HG03135 (cell line): ENCODE results near the gene NF1.
"Not testable (repeated sequence)": the region's sequence is repeated elsewhere in the genome, so short reads cannot be mapped to it uniquely, and the experiment has no call there.

ENCODE experiments used
- ATAC-seq: cut with Tn5 transposase; IDR thresholded peaks from one replicate; pipeline ENCODE4 v1.9.1; 2021; ENCODE audit warnings: mild to moderate bottlenecking, moderate library complexity; ENCODE audit not compliant: unreplicated experiment

Gene NF1, protein sequence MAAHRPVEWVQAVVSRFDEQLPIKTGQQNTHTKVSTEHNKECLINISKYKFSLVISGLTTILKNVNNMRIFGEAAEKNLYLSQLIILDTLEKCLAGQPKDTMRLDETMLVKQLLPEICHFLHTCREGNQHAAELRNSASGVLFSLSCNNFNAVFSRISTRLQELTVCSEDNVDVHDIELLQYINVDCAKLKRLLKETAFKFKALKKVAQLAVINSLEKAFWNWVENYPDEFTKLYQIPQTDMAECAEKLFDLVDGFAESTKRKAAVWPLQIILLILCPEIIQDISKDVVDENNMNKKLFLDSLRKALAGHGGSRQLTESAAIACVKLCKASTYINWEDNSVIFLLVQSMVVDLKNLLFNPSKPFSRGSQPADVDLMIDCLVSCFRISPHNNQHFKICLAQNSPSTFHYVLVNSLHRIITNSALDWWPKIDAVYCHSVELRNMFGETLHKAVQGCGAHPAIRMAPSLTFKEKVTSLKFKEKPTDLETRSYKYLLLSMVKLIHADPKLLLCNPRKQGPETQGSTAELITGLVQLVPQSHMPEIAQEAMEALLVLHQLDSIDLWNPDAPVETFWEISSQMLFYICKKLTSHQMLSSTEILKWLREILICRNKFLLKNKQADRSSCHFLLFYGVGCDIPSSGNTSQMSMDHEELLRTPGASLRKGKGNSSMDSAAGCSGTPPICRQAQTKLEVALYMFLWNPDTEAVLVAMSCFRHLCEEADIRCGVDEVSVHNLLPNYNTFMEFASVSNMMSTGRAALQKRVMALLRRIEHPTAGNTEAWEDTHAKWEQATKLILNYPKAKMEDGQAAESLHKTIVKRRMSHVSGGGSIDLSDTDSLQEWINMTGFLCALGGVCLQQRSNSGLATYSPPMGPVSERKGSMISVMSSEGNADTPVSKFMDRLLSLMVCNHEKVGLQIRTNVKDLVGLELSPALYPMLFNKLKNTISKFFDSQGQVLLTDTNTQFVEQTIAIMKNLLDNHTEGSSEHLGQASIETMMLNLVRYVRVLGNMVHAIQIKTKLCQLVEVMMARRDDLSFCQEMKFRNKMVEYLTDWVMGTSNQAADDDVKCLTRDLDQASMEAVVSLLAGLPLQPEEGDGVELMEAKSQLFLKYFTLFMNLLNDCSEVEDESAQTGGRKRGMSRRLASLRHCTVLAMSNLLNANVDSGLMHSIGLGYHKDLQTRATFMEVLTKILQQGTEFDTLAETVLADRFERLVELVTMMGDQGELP (N-terminal part only)

DNA sequence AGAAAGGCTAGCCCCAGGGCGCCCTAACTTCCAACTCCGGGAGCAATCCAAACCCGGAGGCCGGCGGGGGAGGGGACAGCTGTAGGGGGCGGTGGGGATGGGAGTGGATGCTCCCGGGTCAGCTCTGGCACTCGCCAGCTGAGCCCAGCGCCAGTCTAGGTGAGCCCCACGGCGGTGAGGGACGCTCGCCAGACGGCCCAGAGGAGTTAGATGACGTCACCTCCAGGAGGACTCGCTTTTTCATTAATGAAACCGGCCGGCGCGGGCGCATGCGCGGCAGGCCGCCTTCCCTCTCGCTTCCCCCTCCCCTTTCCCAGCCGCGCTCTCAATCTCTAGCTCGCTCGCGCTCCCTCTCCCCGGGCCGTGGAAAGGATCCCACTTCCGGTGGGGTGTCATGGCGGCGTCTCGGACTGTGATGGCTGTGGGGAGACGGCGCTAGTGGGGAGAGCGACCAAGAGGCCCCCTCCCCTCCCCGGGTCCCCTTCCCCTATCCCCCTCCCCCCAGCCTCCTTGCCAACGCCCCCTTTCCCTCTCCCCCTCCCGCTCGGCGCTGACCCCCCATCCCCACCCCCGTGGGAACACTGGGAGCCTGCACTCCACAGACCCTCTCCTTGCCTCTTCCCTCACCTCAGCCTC, at the start of gene NF1:
NF1 (plus strand) TSS at position 378 of the 636 bp plus-strand sequence. CDS start 333 bp downstream, outside the sequence.
- peak; percentile 74 for ATAC-seq

- ATAC-seq: not testable (repeated sequence)
Measured at GRCh38 chr17:31046856-31047425, 47.8 kb upstream of the NF1 start.

DNA sequence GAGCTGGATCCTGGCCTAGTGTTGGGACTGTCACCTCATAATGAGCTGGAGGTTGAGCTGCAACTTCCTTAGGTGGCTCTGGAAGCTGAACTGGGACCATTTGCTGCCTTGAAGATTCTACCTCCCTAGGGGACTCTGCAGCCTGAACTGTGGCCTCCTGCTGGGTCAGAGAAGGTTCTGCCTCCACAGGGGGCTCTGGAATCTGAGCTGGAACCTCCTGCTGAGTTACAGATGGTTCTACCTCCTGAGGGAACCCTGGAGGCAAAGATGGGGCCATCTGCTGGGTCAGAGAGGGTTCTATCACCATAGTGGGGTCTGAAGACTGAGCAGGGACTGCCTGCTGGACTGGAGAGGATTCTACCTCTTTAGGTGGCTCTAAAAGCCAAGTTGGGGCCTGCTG, 46.6 kb upstream of the NF1 start:
- no peak for ATAC-seq

GRCh38 chr17:31048780-31049179, 46.0 kb upstream of the NF1 start:
- ATAC-seq: no peak

GRCh38 chr17:31050948-31051347, 43.8 kb upstream of the NF1 start:
- no peak for ATAC-seq

GRCh38 chr17:31051506-31051905, 43.3 kb upstream of the NF1 start:
- no peak for ATAC-seq

GRCh38 chr17:31052187-31052889, 42.4 kb upstream of the NF1 start:
- ATAC-seq: no peak

DNA sequence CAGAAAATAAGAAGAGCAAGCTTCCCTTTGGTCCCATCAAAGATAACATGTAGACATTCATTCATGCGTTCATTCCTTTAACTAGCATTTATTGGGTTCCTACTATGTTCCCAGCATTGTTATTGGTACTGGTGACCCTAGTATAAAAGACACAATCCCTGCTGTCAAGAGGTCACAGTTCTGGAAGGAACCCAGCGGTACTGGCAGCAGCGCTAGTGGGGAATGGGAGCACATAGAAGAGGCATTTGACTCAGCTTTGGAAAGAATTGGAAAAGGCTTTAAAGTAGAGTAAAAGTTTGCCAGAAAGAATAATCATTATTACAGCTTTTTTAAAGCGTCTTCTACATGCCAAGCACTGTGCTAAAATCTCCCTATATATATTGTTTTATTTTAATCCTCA, 41.7 kb upstream of the NF1 start:
- no peak for ATAC-seq

- no peak for ATAC-seq
Measured at GRCh38 chr17:31054761-31055160, 40.0 kb upstream of the NF1 start.

DNA sequence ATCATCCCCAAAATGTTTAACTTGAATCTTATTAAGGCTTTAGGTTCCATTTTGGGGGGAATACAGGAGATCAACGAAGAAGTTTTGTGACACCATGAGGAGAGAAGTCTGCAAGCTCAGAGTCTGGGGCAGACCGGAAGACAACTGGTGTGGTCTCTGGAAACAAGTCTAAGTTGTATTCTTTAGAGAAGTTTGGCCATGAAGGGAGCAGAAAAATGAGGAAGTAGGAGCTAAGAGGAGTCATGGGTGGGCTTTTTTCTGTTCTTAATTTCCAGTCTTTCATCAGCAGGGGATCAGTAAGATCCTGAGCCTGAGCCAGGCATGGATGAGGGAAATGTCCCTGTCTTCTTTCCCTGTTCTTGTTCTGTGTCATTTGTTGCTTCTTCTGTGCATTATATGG, 35.8 kb upstream of the NF1 start:
- ATAC-seq: no peak

DNA sequence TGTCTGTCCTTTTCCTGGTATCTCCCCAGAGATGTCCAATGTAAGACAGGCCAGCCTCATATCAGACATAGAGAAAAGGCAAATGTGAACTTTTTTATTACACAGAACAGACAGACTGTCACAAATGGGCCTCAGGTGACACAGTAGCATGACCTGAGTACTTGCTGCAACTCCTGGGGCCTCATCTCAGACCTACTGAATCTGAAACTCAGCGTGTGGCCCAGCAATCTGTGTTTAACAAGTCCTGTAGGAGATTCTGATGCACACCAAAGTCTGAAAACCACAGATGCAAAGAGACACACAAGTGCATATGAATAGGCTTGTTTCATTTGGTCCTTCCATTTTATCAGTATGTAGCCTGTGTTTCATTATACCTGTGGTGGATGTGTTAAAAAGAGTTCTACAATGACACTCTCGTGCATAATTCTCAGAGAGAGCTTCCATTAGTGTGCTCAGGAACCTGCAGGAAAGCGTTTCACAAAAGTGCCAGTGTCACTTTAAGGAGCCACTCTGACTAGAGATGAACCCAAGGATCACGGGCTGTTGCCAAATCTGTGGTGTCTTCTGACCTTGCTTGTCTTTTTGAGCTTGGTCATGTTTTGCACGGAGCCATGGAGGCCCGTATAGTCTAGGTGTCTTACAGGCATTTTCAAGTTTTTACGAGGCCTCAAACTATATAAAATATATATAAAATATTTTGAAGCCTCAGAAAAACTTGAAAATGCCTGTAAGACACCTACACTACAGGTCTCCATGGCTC, 33.8 kb upstream of the NF1 start:
- no peak for ATAC-seq

- no peak for ATAC-seq
Measured at GRCh38 chr17:31061678-31062077, 33.1 kb upstream of the NF1 start.

- ATAC-seq: no peak
Measured at GRCh38 chr17:31062346-31062745, 32.4 kb upstream of the NF1 start.

DNA sequence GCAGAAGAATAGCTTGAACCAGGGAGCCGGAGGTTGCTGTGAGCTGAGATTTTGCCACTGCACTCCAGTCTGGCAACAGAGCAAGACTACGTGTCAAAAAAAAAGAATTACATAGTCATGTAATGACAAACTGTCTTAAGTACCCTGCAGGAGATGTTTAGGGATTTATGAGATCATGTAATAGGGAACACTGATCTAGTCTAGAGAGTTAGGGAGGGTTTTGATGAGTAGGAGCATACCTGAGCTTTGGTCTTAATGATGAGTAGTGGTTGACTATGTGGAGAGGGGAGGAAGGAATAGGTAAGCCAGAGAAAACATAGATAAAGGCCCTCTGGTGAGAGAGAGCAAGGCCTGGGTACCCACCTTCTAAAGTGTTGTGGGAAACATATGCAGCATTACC, 30.1 kb upstream of the NF1 start:
- ATAC-seq: no peak

DNA sequence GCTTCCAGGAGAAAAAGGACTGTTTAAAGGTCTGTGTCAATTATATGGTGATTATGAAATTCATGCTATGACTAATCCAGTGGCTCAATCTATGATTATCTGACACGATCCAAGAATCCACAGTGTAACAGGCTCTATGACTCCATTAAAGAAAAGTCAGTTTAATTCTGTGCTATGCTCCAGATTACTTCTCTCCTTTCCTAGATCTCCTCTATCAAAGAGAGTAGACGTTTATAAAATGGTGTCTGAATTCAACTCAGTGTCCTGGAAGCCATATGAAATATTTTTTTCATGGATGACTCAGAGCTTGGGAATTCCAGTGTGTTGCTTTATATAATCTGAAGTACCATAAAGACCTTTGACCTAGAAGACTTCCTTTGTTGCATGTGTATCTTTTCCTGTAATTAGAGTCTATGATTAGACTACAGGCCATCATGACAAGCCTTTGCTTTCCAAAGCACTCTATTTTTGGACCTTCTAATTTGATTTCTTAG, 27.0 kb upstream of the NF1 start:
- ATAC-seq: no peak

DNA sequence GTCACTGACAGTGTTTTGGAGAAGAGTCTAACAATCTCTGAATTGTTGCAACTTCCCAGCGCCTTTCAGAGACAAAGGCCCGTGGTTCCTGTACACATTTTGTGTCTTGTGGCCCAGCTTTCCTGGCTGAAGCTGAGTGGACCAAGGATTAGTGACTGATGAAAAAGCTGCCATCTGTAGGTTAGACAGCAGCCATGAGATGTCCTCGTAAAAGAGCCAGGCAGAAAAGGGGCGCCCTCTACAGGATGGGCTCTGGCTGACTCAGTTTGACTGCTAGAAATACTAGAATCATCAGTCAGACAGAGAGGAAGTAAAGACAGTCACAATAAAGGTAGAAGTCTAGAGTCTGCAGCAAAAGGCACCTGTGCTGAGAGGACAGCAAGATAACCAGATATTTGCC, 26.5 kb upstream of the NF1 start:
- ATAC-seq: no peak

DNA sequence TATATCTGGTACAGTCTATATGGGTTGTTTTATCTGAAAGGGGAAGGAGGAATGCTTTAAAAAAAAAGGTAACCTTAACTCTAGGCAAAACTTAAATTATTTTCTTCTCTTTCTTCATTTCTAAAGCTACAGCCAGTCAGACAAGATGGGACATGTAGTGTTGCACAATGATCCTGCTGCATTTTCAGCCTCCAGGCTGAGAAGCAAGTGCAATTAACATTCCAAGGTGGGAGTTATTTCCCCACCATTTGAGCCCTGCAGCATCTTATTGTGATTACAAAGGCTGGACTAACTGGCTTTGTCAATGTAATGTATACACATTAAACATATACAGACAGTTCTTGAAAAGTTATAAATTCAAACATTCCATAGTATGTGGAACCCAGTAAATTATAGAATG, 22.6 kb upstream of the NF1 start:
- no peak for ATAC-seq

DNA sequence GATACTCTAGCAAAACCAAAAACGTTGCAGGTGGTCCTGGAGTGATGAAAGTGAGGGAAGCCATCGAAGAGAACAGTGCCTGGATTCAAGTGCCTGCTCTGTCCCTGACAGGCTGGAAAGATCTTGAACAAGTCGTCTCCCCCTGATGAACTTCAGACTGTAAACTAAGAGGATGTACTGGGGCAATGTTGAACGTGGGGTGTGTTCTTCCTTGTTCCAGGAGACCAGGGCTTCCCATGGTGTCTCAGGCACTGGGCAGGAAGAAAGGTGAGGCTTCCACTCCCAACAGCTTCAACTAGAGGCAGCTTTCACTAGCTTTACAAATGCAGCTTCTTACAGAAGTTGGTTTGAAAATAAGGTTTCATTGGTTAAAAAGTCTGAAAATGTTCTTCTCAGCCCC, 21.4 kb upstream of the NF1 start:
- ATAC-seq: no peak
